Ovary (tissue), 3 donors: ENCODE data around the gene TMTC2.

Source experiments
- CTCF ChIP-seq, 3 donors: fragments of 450-650 bp in 2 of 3; fragments of 200-600 bp in 1 of 3; IDR thresholded peaks; one replicate each; pipeline versions ENCODE4 v1.5.1 to v1.8.0; 2016 to 2022; ENCODE audit warnings: antibody characterized with exemption in 3 of 3, mild to moderate bottlenecking in 1 of 3
- EP300 ChIP-seq: sonication (generic); formaldehyde crosslinking; IDR thresholded peaks from one replicate; pipeline ENCODE4 v1.6.1; 2017; ENCODE audit warnings: antibody characterized with exemption
- POLR2A ChIP-seq: fragments of 450-650 bp; IDR thresholded peaks from one replicate; pipeline ENCODE4 v1.6.1; 2017; ENCODE audit warnings: antibody characterized with exemption, mild to moderate bottlenecking, moderate library complexity
- donor health status: DM: no; HTN: no; CAD: no.

GRCh38 chr12:82873309-82873708 is 186.6 kb downstream of the TMTC2 start:
- TF ChIP-seq CTCF (IDR thresholded peaks at IDR 0.05) (no peak), POLR2A (no peak), EP300 (no peak)
